GM18868 (cell line): ENCODE data around the gene FBXW7.

Source experiments
- ATAC-seq: cut with Tn5 transposase; IDR thresholded peaks from one replicate; pipeline ENCODE4 v1.9.1; 2021; ENCODE audit warnings: mild to moderate bottlenecking, moderate library complexity; ENCODE audit not compliant: unreplicated experiment

Gene FBXW7

GRCh38 chr4:152478461-152479237, 57.2 kb downstream of the FBXW7 start:
- no peak for ATAC-seq

DNA sequence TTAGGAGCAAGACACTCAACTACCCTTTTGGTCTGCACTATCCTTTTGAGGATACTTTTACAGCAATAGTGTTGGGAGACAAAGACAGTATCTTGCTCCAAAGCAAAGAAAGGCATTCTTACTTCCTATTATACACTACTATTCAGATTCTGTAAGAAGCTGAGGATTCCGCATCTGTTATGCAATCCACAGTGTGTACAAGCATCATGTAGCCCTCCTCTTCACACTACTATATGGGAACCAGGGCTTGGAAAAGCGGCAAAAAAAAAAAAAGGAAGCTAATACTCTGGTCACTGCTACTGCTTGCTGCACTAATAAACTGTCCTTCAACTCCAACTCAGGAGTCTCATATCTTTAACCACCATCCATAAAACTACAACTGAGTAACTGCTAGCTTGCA, 59.1 kb downstream of the FBXW7 start:
- no peak for ATAC-seq

GRCh38 chr4:152471251-152471792, 64.6 kb downstream of the FBXW7 start:
- no peak for ATAC-seq

GRCh38 chr4:152468408-152468807, 67.5 kb downstream of the FBXW7 start:
- no peak for ATAC-seq

- ATAC-seq, result no peak
Measured at GRCh38 chr4:152467101-152467500, 68.8 kb downstream of the FBXW7 start.

- ATAC-seq, result no peak
Measured at GRCh38 chr4:152464030-152464823, 71.7 kb downstream of the FBXW7 start.

- ATAC-seq, result no peak
Measured at GRCh38 chr4:152463562-152463961, 72.3 kb downstream of the FBXW7 start.

- no peak for ATAC-seq
Measured at GRCh38 chr4:152462695-152463094, 73.2 kb downstream of the FBXW7 start.

GRCh38 chr4:152462047-152462446, 73.8 kb downstream of the FBXW7 start:
- ATAC-seq, result peak; percentile 81

DNA sequence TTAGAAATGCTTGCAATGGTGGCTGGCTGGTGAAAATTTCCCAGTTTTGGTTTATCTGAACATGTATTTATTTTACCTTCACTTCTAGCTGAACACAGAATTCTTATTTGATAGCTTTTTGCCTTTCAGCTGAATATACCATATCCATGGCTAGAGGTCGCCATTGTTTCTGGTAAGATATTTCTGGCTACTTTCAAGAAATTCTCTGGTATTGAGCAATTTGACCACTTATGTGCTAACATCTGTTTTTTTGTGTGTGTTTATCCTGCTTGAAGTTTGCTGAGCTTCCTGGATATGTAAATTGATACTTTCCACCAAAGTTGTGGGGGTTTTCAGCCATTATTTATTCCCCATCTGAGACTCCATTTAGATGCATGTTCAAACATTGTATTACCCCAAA, 75.4 kb downstream of the FBXW7 start:
- ATAC-seq, result no peak

GRCh38 chr4:152459326-152459725, 76.6 kb downstream of the FBXW7 start:
- peak; percentile 19 for ATAC-seq

DNA sequence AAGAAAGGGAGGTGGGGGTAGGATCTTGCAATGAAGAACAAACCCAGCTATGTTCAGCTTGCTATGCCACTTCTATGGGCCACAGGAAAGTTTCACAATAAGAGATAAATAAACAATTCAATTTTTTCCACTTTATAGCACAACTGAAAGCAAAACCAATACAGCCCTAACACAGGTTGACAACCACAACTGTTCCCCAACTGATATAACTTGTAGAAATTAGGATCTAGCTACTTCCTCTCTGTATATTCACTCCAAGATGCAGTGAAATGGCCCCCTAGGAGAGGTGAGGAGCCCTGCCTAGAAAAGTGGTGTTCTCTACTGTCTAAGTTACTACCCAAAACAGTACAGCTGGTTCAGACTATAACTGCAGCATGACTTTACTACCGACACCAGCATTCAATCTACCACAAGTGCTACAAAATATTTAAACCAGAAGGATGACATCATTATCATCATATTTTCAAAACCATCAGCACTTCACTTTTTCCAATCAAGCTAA, 77.0 kb downstream of the FBXW7 start:
- peak; percentile 33 for ATAC-seq

DNA sequence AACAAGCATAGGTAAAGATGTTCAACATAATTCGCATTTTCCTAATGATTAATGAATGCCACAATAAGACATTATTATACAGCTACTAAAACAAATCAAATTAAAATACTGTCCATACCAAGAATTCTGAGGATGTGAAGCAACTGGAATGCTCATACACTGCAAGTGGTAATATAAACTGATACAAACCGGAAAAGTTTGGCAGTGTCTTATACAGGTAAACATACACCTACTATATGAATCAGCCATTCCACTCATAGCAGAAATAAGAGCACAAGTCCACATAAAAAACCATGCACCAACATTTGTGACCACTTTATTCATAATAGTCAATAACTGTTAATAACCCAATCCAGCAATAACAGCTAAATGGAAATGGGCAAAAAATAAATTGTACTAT, 79.3 kb downstream of the FBXW7 start:
- ATAC-seq, result no peak

DNA sequence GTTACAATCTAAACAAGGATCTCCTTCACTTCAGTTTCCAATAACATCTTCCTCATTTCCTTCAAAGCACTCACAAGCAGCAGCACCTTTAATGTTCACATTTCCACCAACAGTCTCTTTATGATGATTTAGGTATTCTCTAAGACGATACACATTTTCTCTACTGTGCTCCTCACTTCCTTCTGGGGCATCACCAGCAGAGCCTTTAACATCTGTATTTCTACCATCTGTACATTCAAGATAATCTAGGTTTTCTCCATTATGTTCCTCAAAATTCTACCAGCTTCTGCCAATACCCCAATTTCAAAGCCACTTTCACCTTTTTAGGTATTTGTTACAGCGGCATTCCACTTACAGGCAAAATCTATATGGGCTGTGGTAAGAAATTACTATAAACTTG, 80.6 kb downstream of the FBXW7 start:
- no peak for ATAC-seq

DNA sequence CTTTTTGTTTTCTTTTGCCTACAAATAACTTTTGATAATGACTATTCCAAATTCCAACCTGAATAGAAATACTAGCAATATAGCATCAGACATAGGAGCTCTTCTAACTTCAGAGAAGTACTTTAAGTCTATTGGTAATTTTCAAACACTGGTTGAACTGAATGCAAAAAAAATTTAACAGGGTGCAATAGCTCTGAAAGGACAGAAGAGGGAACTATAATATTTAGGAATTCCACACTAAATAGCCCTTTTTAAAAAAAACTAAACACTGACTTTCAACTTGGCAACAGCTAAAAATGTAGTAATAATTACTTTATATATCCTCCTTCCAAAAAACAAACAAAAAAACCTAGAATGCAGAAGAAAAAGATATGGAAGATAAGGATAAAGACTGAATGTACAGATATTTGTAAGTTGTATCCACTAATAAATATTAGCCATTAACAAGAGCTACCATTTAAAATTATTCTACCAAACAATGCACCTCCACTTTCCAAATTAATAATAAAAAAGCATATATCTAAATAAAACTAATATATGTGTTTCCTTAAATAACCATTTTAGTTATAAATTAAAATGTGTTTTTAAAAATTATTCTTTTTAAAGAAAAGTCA, 81.4 kb downstream of the FBXW7 start:
- ATAC-seq, result no peak

- no peak for ATAC-seq
Measured at GRCh38 chr4:152451496-152451895, 84.4 kb downstream of the FBXW7 start.

DNA sequence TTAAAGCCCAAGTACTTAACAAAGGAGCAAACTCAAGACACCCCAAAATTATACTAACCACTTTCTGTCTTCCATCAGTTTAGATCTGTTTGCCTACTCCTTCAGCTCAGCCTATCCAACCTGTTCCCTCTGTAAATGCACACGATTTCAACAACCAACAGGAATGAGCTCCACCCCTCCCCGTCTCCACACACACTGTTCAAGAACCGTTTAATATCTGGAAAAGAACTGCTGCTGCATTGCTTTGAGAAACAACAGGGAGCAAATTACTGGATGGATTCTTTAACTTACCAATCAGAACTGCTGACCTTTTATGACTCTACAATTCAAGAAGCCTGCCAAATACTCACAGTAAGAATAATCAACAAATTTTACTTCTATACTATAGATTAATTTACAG, 87.0 kb downstream of the FBXW7 start:
- no peak for ATAC-seq

DNA sequence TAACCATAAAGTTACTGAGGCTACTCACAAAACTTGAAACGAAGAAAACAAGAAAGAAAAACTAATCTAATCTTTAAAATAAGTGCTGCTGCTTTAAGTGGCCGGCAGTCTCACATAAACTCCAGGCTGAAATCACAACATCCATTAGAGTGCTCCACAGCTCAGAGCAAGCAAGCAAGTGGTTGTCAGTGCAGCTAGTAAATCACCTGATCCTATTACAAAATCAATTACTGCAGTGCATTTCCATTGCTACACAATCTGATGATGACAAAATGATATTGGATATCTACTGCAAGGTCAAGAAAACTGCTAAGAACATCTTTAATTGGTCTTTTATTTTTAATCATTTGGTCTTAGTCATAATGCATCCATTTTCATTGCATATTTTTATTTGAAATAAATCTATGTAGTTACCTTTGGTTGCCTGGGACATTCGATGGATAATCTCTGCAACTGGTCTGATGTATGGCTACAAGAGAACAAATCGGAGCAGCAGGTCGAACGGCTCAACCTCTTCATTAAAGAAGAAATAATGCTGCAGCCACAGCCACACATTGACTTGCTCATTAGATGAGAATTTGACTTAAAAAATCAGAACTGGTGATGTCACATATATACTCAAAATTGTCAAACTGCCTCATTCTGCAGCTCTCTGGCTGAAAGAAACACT, 87.7 kb downstream of the FBXW7 start:
- ATAC-seq, result no peak

DNA sequence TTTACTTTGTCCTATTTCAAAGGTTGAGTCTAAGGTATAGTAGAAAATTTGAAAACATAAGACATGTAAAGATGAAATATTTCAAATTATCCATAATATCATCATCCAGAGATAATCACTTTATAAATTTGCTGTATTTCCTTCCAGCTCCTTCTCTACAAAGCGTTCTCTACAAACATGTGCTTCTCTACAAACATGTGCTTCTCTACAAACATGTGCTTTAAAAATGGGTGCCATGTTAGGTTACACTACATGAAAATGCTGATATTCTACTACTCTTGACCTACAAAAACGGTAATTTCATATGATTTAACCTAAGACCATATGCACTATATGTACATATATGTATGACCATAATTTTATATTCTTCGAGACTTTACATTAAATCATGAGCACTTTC, 92.0 kb downstream of the FBXW7 start:
- no peak for ATAC-seq

DNA sequence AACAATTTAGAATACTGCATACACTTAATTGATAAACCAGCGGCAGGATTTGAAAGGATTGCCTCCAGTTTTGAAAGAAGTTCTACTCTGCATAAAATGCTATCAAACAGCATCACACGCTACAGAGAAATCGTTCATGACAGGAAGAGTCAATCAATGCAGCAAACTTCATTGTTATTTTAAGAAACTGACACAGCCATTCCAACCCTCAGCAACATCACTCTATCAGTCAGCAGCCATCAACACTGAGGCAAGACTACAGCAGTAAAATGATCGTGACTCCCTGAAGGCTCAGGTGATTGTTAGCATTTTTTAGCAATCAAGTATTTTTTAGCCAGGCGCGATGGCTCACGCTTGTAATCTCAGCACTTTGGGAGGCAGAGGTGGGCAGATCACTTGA, 98.3 kb downstream of the FBXW7 start:
- no peak for ATAC-seq

DNA sequence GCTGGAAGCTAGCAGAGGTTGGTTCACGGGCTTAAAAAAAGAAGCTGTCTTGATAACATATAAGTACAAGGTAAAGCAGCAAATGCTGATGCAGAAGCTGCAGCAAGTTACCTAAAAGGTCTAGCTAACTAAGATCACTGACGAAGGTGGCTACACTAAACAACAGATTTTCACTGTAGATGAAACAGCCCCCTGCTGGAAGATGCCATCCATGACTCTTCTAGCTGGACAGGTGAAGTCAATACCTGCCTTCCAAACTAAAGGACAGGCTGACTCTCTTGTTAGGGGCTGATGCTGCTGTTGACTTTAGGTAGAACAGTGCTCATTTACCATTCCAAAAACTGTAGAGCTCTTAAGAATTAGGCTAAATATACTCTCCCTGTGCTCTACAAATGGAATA, 99.5 kb downstream of the FBXW7 start:
- ATAC-seq, result no peak
